ENCODE results near the gene ACSS1. TPM values are rescaled to one million over a fixed set of nuclear protein-coding genes. Genes with fewer than 3 reads are reported as not detected.
A peak's percentile ranks its signal among the peaks of the same experiment; 100 is the strongest.

Gene ACSS1
- total RNA-seq (2014; rRNA removed; shearing (Covaris generic); ENCODE audit: low replicate concordance) = 17.6 and 18.0 TPM in 2 replicates

GRCh38 chr20:25058051-25058846, at the start of gene ACSS1:
TSS of gene ACSS1 (minus strand) at chr20:25058139. CDS start at chr20:25058102, 37 bp downstream.
- DNase-seq (ENCODE audit: low read depth) = peak; percentile 56
- in situ Hi-C loops (cut with HindIII; ENCODE audit: low pct_unique_long_range_greater_than_20kb, low sequenced_read_pairs) = no loop called here

- no peak for DNase-seq (ENCODE audit: low read depth)
- in situ Hi-C loops (cut with HindIII; ENCODE audit: low pct_unique_long_range_greater_than_20kb, low sequenced_read_pairs) = no loop called here
These were observed 45.6 kb upstream of the ACSS1 start for GRCh38 chr20:25103526-25103925.

- DNase-seq (ENCODE audit: low read depth) = no peak
- in situ Hi-C loops (cut with HindIII; ENCODE audit: low pct_unique_long_range_greater_than_20kb, low sequenced_read_pairs) = no loop called here
These were observed 43.0 kb upstream of the ACSS1 start for GRCh38 chr20:25100914-25101313.

DNA sequence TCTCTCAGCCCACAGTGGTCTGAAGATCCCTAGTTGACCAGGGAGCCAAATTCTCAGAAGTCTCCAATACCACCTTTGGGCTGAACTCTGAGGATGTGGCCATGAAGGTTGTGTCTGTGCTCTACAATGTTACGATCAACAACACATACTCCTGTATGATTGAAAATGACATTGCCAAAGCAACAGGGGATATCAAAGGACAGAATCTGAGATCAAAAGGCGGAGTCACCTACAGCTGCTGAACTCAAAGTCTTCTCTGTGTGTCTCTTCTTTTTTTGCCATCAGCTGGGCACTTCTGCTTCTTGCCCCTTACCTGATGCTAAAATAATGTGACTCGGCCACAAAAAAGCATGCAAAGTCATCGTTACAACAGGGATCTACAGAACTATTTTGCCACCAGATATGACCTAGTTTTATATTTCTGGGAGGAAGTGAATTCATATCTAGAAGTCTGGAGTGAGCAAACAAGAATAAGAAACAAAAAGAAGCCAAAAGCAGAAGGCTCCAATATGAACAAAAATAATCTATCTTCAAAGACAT, 41.7 kb upstream of the ACSS1 start:
- in situ Hi-C loops (cut with HindIII; ENCODE audit: low pct_unique_long_range_greater_than_20kb, low sequenced_read_pairs) = no loop called here
- DNase-seq (ENCODE audit: low read depth) = no peak

GRCh38 chr20:25097498-25097897, 39.6 kb upstream of the ACSS1 start:
- in situ Hi-C loops (cut with HindIII; ENCODE audit: low pct_unique_long_range_greater_than_20kb, low sequenced_read_pairs) = no loop called here
- DNase-seq (ENCODE audit: low read depth) = no peak

- in situ Hi-C loops (cut with HindIII; ENCODE audit: low pct_unique_long_range_greater_than_20kb, low sequenced_read_pairs) = no loop called here
- DNase-seq (ENCODE audit: low read depth) = no peak
These were observed 32.8 kb upstream of the ACSS1 start for GRCh38 chr20:25090492-25091429.

DNA sequence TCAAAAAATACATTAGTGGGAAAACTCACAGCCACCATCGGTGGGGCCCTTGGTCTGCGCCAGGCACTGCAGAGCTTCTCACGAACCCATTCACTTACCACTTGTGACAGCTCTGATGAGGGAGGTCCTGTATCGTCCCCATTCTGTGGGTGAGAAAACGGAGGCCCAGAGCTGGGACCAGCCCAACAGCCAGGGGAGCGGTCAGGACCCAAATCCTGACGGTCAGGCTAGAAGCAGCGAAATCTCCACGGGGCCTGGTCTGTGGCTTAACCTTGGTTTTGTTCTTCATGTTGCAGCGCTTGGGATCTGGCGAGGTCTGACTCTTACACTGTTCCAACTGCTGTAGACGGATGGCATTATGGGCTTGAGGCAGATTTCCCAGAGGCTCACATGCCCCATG, 31.7 kb upstream of the ACSS1 start:
- no peak for DNase-seq (ENCODE audit: low read depth)
- in situ Hi-C loops (cut with HindIII; ENCODE audit: low pct_unique_long_range_greater_than_20kb, low sequenced_read_pairs) = no loop called here

GRCh38 chr20:25089096-25089495, 31.2 kb upstream of the ACSS1 start:
- in situ Hi-C loops (cut with HindIII; ENCODE audit: low pct_unique_long_range_greater_than_20kb, low sequenced_read_pairs) = no loop called here
- no peak for DNase-seq (ENCODE audit: low read depth)

DNA sequence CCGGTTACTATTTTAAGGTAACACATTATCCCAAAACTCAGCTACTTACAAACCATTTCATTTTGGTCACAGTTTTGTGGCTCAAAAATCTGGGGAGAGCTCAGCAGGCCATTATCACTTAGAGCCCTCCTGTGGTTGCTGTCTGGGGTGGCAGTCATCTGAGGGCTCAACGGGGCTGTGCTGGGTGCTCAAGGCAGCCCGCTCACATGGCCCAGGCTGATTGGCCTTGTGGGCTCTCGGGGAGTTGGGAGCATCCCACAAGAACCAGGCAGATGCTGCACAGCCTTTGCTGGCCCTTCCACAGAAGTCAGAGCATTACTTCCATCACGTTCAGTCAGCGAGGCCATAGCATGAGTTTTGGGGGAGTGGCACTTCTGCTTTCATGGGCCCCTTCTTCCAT, 30.3 kb upstream of the ACSS1 start:
- no peak for DNase-seq (ENCODE audit: low read depth)
- in situ Hi-C loops (cut with HindIII; ENCODE audit: low pct_unique_long_range_greater_than_20kb, low sequenced_read_pairs) = no loop called here

DNA sequence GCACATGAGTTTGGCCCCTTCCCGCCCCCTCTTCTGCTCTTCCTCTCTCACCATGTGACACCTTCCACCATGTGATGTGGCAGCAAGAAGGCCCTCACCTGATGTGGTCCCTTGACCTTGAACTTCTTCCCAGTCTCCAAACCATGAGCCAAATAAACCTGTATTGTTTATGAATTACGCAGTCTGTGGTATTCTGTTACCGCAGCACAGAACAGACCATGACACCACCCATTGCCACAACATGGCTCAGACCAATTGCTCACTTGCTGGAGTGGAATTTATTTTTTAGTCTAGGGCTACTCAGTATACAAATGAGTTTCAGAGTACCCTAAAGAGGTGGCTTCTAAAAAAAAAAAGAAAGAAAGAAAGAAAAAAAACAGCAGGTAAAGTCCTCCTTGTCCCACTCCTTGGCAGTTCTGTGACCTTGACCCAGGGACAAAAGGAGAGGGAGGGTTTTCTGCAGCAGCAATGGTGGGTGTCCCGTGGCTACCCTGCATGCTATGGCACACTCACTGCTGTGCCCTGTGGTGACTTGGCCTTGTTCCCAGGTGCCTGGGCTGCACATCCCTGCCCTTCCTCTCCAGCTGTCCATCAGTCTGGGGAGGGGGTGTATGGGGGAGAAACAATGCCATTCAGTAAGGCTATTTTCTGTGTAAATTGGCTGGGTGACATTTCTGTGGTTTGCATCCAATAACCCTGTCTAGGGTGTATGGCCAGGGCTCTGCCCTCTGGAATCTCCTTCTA, 29.4 kb upstream of the ACSS1 start:
- in situ Hi-C loops (cut with HindIII; ENCODE audit: low pct_unique_long_range_greater_than_20kb, low sequenced_read_pairs) = no loop called here
- DNase-seq (ENCODE audit: low read depth) = no peak

GRCh38 chr20:25085756-25086495, 28.0 kb upstream of the ACSS1 start:
- DNase-seq (ENCODE audit: low read depth) = no peak
- in situ Hi-C loops (cut with HindIII; ENCODE audit: low pct_unique_long_range_greater_than_20kb, low sequenced_read_pairs) = no loop called here

- DNase-seq (ENCODE audit: low read depth) = no peak
- in situ Hi-C loops (cut with HindIII; ENCODE audit: low pct_unique_long_range_greater_than_20kb, low sequenced_read_pairs) = no loop called here
These were observed 26.8 kb upstream of the ACSS1 start for GRCh38 chr20:25084626-25085187.

DNA sequence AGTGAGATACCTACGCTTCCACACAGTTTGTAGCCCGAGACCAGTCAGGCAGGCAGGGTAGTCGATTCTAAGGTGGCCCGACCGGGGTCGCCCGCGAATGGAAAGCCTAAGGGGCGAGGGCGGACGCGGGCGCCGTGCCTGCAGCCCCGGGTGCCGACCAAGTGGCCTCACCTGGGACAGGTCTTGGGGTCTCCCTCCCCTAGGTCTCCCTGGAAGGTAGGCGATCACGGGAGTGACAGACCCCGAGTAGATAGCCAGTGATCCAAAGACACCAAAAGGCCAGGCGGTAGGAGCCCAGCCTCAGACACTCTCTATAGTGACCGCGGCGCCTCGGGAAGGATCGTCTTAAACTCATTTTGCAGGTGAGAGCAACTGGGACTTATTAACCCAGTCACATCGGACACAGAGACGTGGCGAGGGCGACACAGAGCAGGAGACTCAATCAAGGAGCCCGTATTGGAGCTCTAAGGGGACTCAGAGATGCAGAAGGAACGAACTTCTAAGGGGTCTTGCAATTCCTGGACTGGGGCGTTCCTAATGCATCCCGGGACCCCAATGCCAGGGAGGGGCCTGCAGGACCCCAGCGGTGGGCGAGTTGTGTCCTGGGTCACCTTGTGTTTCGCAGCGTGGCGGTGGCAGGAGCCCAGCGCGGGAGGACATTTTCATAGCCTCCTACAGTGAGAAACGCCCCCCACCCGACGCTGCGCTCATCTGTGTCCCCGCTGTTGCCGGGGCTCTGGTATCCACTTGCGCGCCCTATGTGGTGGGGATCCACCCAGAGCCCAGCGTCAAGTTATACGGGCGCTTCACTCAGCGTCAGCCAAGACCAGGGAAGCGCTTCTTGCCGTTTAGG, 26.1 kb upstream of the ACSS1 start:
- DNase-seq (ENCODE audit: low read depth) = no peak
- in situ Hi-C loops (cut with HindIII; ENCODE audit: low pct_unique_long_range_greater_than_20kb, low sequenced_read_pairs) = no loop called here

GRCh38 chr20:25083141-25083772, 25.3 kb upstream of the ACSS1 start:
- in situ Hi-C loops (cut with HindIII; ENCODE audit: low pct_unique_long_range_greater_than_20kb, low sequenced_read_pairs) = no loop called here
- no peak for DNase-seq (ENCODE audit: low read depth)

DNA sequence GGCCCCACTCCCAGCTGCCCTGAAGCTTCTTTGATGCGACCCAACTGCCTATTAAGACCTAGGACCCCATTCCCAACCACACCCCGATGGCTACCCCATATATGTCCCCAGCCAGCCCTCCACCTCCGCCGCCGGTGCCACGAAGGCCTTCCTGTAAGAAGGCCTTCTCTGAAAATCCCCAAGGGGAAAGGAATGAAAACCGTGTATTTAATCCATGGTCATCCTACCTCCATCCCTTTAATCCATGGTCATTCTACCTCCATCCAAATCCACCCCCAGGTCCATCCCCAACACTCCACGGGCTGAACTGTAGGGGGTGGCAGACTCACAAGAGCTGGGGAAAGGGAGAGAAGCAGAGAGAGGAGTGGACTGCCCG, 24.5 kb upstream of the ACSS1 start:
- DNase-seq (ENCODE audit: low read depth) = no peak
- in situ Hi-C loops (cut with HindIII; ENCODE audit: low pct_unique_long_range_greater_than_20kb, low sequenced_read_pairs) = no loop called here

Measured in Caki2 (cell line).